GM18867 (cell line): ENCODE results near the gene MALSU1.

Experiments used
- ATAC-seq: cut with Tn5 transposase; IDR thresholded peaks from one replicate; pipeline ENCODE4 v1.9.1; 2021; ENCODE audit warnings: mild to moderate bottlenecking, moderate library complexity; ENCODE audit not compliant: unreplicated experiment

The MALSU1 gene

GRCh38 chr7:23298885-23299769 lies at the start of gene MALSU1:
Gene MALSU1, plus strand, starts transcription at chr7:23299339. Its CDS starts 14 bp downstream, at chr7:23299353.
- ATAC-seq: peak; percentile 99

- no peak for ATAC-seq
These were observed 49.7 kb upstream of the MALSU1 start for GRCh38 chr7:23249486-23249885.

GRCh38 chr7:23254051-23254681 lies 45.0 kb upstream of the MALSU1 start:
- ATAC-seq: no peak

GRCh38 chr7:23256731-23257130 lies 42.4 kb upstream of the MALSU1 start:
- no peak for ATAC-seq

- no peak for ATAC-seq
These were observed 38.8 kb upstream of the MALSU1 start for GRCh38 chr7:23260371-23260770.

- ATAC-seq: peak; percentile 83
These were observed 37.2 kb upstream of the MALSU1 start for GRCh38 chr7:23261843-23262452.

GRCh38 chr7:23264916-23265458 lies 34.2 kb upstream of the MALSU1 start:
- no peak for ATAC-seq

- ATAC-seq: no peak
These were observed 32.2 kb upstream of the MALSU1 start for GRCh38 chr7:23266918-23267317.

GRCh38 chr7:23267357-23267756 lies 31.8 kb upstream of the MALSU1 start:
- ATAC-seq: no peak

GRCh38 chr7:23268167-23268566 lies 31.0 kb upstream of the MALSU1 start:
- ATAC-seq: no peak

GRCh38 chr7:23268746-23269145 lies 30.4 kb upstream of the MALSU1 start:
- no peak for ATAC-seq

- no peak for ATAC-seq
These were observed 26.9 kb upstream of the MALSU1 start for GRCh38 chr7:23272275-23272674.

GRCh38 chr7:23273141-23273599 lies 26.0 kb upstream of the MALSU1 start:
- peak; percentile 96 for ATAC-seq

GRCh38 chr7:23275912-23276311 lies 23.2 kb upstream of the MALSU1 start:
- ATAC-seq: no peak

GRCh38 chr7:23276376-23276775 lies 22.8 kb upstream of the MALSU1 start:
- ATAC-seq: no peak

GRCh38 chr7:23276947-23277346 lies 22.2 kb upstream of the MALSU1 start:
- ATAC-seq: no peak

- ATAC-seq: no peak
These were observed 21.7 kb upstream of the MALSU1 start for GRCh38 chr7:23277359-23277989.

GRCh38 chr7:23279819-23280525 lies 19.2 kb upstream of the MALSU1 start:
- ATAC-seq: no peak

GRCh38 chr7:23283086-23283485 lies 16.1 kb upstream of the MALSU1 start:
- ATAC-seq: no peak

GRCh38 chr7:23284871-23285270 lies 14.3 kb upstream of the MALSU1 start:
- no peak for ATAC-seq
